ENCODE data around the gene GPR176. TPM values are rescaled to one million over a fixed set of nuclear protein-coding genes. Genes with fewer than 3 reads are reported as not detected.

GPR176 gene
- total RNA-seq, 1 donor from 2014 or later = 3.8 TPM

GRCh38 chr15:39808909-39809308 lies 111.2 kb downstream of the GPR176 start:
- no peak for DNase-seq (ENCODE audit: low spot score in 2 of 2, unreplicated experiment in 2 of 2)
- Mint-ChIP-seq H3K27ac (no peak overlapping the region), H3K27me3 (ENCODE audit: low read depth) (no peaks in the 10 kb centered on the region), H3K9me3 (no peaks in the 10 kb centered on the region), H3K36me3 (no peaks in the 10 kb centered on the region), H3K4me3 (no peak overlapping the region), H3K4me1 (peaks cover 14% of the 10 kb centered on the region)
- TF ChIP-seq CTCF (IDR thresholded peaks at IDR 0.05; ENCODE audit: unreplicated experiment) = no peak

- H3K36me3 Mint-ChIP-seq = no peaks in the 10 kb centered on the region
- no peak overlapping the region for H3K4me3 Mint-ChIP-seq
- no peak for TF ChIP-seq CTCF (IDR thresholded peaks at IDR 0.05; ENCODE audit: unreplicated experiment)
- H3K27ac Mint-ChIP-seq = no peak overlapping the region
- DNase-seq (ENCODE audit: low spot score in 2 of 2, unreplicated experiment in 2 of 2) = no peak
- peaks cover 15% of the 10 kb centered on the region for H3K4me1 Mint-ChIP-seq
- no peaks in the 10 kb centered on the region for H3K9me3 Mint-ChIP-seq
- no peaks in the 10 kb centered on the region for H3K27me3 Mint-ChIP-seq (ENCODE audit: low read depth)
Observed at GRCh38 chr15:39807791-39808190, 112.3 kb downstream of the GPR176 start.

GRCh38 chr15:39804026-39804425 lies 116.0 kb downstream of the GPR176 start:
- Mint-ChIP-seq H3K36me3 (no peaks in the 10 kb centered on the region), H3K4me3 (no peak overlapping the region), H3K27ac (no peak overlapping the region), H3K4me1 (peaks cover 15% of the 10 kb centered on the region), H3K27me3 (ENCODE audit: low read depth) (no peaks in the 10 kb centered on the region), H3K9me3 (no peaks in the 10 kb centered on the region)
- no peak for DNase-seq (ENCODE audit: low spot score in 2 of 2, unreplicated experiment in 2 of 2)
- no peak for TF ChIP-seq CTCF (IDR thresholded peaks at IDR 0.05; ENCODE audit: unreplicated experiment)

GRCh38 chr15:39803016-39803415 lies 117.0 kb downstream of the GPR176 start:
- Mint-ChIP-seq H3K36me3 (no peaks in the 10 kb centered on the region), H3K27ac (no peak overlapping the region), H3K27me3 (ENCODE audit: low read depth) (no peaks in the 10 kb centered on the region), H3K9me3 (no peaks in the 10 kb centered on the region), H3K4me1 (peaks cover 15% of the 10 kb centered on the region), H3K4me3 (no peak overlapping the region)
- TF ChIP-seq CTCF (IDR thresholded peaks at IDR 0.05; ENCODE audit: unreplicated experiment) = no peak
- DNase-seq (ENCODE audit: low spot score in 2 of 2, unreplicated experiment in 2 of 2) = no peak

- H3K9me3 Mint-ChIP-seq = no peaks in the 10 kb centered on the region
- H3K27me3 Mint-ChIP-seq (ENCODE audit: low read depth) = no peaks in the 10 kb centered on the region
- DNase-seq (ENCODE audit: low spot score in 2 of 2, unreplicated experiment in 2 of 2) = no peak
- H3K36me3 Mint-ChIP-seq = no peaks in the 10 kb centered on the region
- H3K4me1 Mint-ChIP-seq = peaks cover 15% of the 10 kb centered on the region
- TF ChIP-seq CTCF (IDR thresholded peaks at IDR 0.05; ENCODE audit: unreplicated experiment) = peak; percentile 54
- no peak overlapping the region for H3K4me3 Mint-ChIP-seq
- no peak overlapping the region for H3K27ac Mint-ChIP-seq
Observed at GRCh38 chr15:39801641-39802309, 118.3 kb downstream of the GPR176 start.

Measured in mesothelial cell of epicardium (in vitro differentiated cells).